GM23248 (cell line): ENCODE measurements around the gene CPA1.

Source experiments
- EZH2 ChIP-seq: fragments of 200-600 bp; sonication (generic); IDR thresholded peaks from 2 replicates; pipeline ENCODE4 v1.6.1; 2018; ENCODE audit warnings: antibody characterized with exemption, mild to moderate bottlenecking; ENCODE audit not compliant: insufficient read depth, poor library complexity, severe bottlenecking
- EZH2phosphoT487 ChIP-seq: fragments of 200-600 bp; sonication (generic); IDR thresholded peaks from 2 replicates; pipeline ENCODE4 v1.6.1; 2018; ENCODE audit warnings: antibody characterized with exemption, moderate library complexity, mild to moderate bottlenecking, low read depth; ENCODE audit not compliant: insufficient read depth

GRCh38 chr7:130426564-130426963 lies 46.3 kb downstream of the CPA1 start:
- no peak for TF ChIP-seq EZH2
- no peak for TF ChIP-seq EZH2phosphoT487
